SK-N-SH (cell line): ENCODE results near the gene DHCR24. TPM values are rescaled to one million over a fixed set of nuclear protein-coding genes. Genes with fewer than 3 reads are reported as not detected.

Source experiments
- CTCF ChIA-PET: fragments of 300-600, 350-600 bp; formaldehyde crosslinking; extraction: SDS; loops from one replicate; lab custom pipeline; 2021; lab: Yijun Ruan, JAX
- POLR2A ChIA-PET: fragments of 350-600 bp; sonication (Branson Sonifier 250); formaldehyde crosslinking; extraction: SDS; loops from one replicate; lab custom pipeline; 2020; ENCODE audit warnings: antibody characterized with exemption, inconsistent platforms; lab: Yijun Ruan, JAX
- DNase-seq: peaks from one replicate; pipeline ENCODE4 v3.0.0; 2012
- H2AFZ ChIP-seq: fragments of 200-600 bp; sonication (generic); 2 replicates; pipeline ENCODE4 v1.8.1; 2016; ENCODE audit warnings: antibody characterized with exemption, mild to moderate bottlenecking, low read depth
- H3F3A ChIP-seq: fragments of 200-600 bp; sonication (generic); replicated peaks from 2 replicates; pipeline ENCODE3; 2016; ENCODE audit warnings: antibody characterized with exemption, mild to moderate bottlenecking; ENCODE audit not compliant: insufficient read depth
- H3K27ac ChIP-seq, 2 experiments: fragments of 200-500 bp in 1 of 2; fragments of 200-600 bp in 1 of 2; sonication (Bioruptor generic) in 1 of 2; sonication (generic), shearing (Covaris generic) in 1 of 2; 2 replicates each; pipeline versions ENCODE4 v1.5.1 to v1.6.1; 2014 to 2016; ENCODE audit warnings: low read depth in 2 of 2, inconsistent platforms in 1 of 2, low read length in 1 of 2, mild to moderate bottlenecking in 1 of 2, mixed read lengths in 1 of 2
- H3K27me3 ChIP-seq: fragments of 200-600 bp; sonication (generic), shearing (Covaris generic); 2 replicates; pipeline ENCODE4 v1.6.1; 2016; ENCODE audit warnings: mixed run types; ENCODE audit not compliant: insufficient read depth
- H3K36me3 ChIP-seq, 2 experiments: fragments of 200-500 bp in 1 of 2; fragments of 200-600 bp in 1 of 2; sonication (Bioruptor generic) in 1 of 2; sonication (generic) in 1 of 2; replicated peaks in 1 of 2; 2 replicates each; pipeline versions ENCODE3 to v1.5.1; 2014 to 2016; ENCODE audit warnings: low read length in 1 of 2, mild to moderate bottlenecking in 1 of 2; ENCODE audit not compliant: insufficient read depth in 2 of 2, control insufficient read depth in 1 of 2
- H3K4me1 ChIP-seq, 2 experiments: fragments of 200-500 bp in 1 of 2; fragments of 200-600 bp in 1 of 2; sonication (Bioruptor generic) in 1 of 2; sonication (generic), shearing (Covaris generic) in 1 of 2; 2 replicates each; pipeline versions ENCODE4 v1.5.1 to v1.6.1; 2014 to 2016; ENCODE audit warnings: low read depth in 1 of 2, low read length in 1 of 2, mixed run types in 1 of 2; ENCODE audit not compliant: insufficient read depth in 2 of 2, control insufficient read depth in 1 of 2
- H3K4me2 ChIP-seq: fragments of 200-600 bp; sonication (generic), shearing (Covaris generic); 2 replicates; pipeline ENCODE4 v1.6.1; 2017; ENCODE audit warnings: mixed run types
- H3K4me3 ChIP-seq, 2 experiments: fragments of 200-500 bp in 1 of 2; fragments of 200-600 bp in 1 of 2; sonication (Bioruptor generic) in 1 of 2; sonication (generic), shearing (Covaris generic) in 1 of 2; 2 replicates each; pipeline versions ENCODE4 v1.5.1 to v1.8.1; 2014 to 2016; ENCODE audit warnings: low read depth in 2 of 2, inconsistent platforms in 1 of 2, low read length in 1 of 2, mild to moderate bottlenecking in 1 of 2, mixed read lengths in 1 of 2, moderate library complexity in 1 of 2
- H3K79me2 ChIP-seq: fragments of 200-600 bp; sonication (generic); 2 replicates; pipeline ENCODE4 v1.8.1; 2017; ENCODE audit warnings: mild to moderate bottlenecking; ENCODE audit not compliant: insufficient read depth
- H3K9ac ChIP-seq: fragments of 200-600 bp; sonication (generic); 2 replicates; pipeline ENCODE4 v1.6.1; 2017; ENCODE audit warnings: mixed run types
- H3K9me2 ChIP-seq: fragments of 200-600 bp; sonication (generic); 2 replicates; pipeline ENCODE4 v1.6.1; 2017; ENCODE audit warnings: mixed run types
- H3K9me3 ChIP-seq: fragments of 200-600 bp; sonication (generic); 2 replicates; pipeline ENCODE4 v1.6.1; 2017; ENCODE audit warnings: mixed run types, mild to moderate bottlenecking, moderate library complexity
- H4K20me1 ChIP-seq: fragments of 200-600 bp; sonication (generic); 2 replicates; pipeline ENCODE4 v1.6.1; 2017; ENCODE audit warnings: mild to moderate bottlenecking, mixed run types; ENCODE audit not compliant: insufficient read depth
- EP300 ChIP-seq, 2 experiments: IDR thresholded peaks; 2 replicates each; pipeline versions ENCODE4 v1.4.0 to v1.6.1; 2012; ENCODE audit warnings: borderline replicate concordance in 1 of 2, low read depth in 1 of 2, low read length in 1 of 2
- EZH2phosphoT487 ChIP-seq: fragments of 200-600 bp; sonication (generic); IDR thresholded peaks from 2 replicates; pipeline ENCODE4 v1.6.1; 2017; ENCODE audit warnings: low read depth, mixed run types, mild to moderate bottlenecking, antibody characterized with exemption, moderate library complexity, borderline replicate concordance
- FOXJ3 ChIP-seq: sonication (generic); formaldehyde crosslinking; IDR thresholded peaks from 2 replicates; pipeline ENCODE4 v1.5.1; 2020; ENCODE audit warnings: mild to moderate bottlenecking, missing genetic modification reagents
- GABPA ChIP-seq: IDR thresholded peaks from 2 replicates; pipeline ENCODE4 v1.4.0; 2012; ENCODE audit warnings: low read depth, mild to moderate bottlenecking
- NFIC ChIP-seq: IDR thresholded peaks from 2 replicates; pipeline ENCODE4 v1.4.0; 2012; ENCODE audit warnings: borderline replicate concordance
- RCOR1 ChIP-seq: fragments of 150-350 bp; IDR thresholded peaks from 2 replicates; pipeline ENCODE4 v1.6.1; 2017; ENCODE audit warnings: antibody characterized with exemption, low read length
- RXRA ChIP-seq: IDR thresholded peaks from 2 replicates; pipeline ENCODE4 v1.4.0; 2012; ENCODE audit warnings: low read depth, mild to moderate bottlenecking, borderline replicate concordance
- SMC3 ChIP-seq: IDR thresholded peaks from 2 replicates; pipeline ENCODE4 v1.6.1; 2012; ENCODE audit warnings: low read depth, low read length, improper control_type of control experiment
- TEAD4 ChIP-seq: IDR thresholded peaks from 2 replicates; pipeline ENCODE4 v1.4.0; 2012; ENCODE audit warnings: mild to moderate bottlenecking, borderline replicate concordance; ENCODE audit not compliant: insufficient read depth
- YY1 ChIP-seq: IDR thresholded peaks from 2 replicates; pipeline ENCODE4 v1.4.0; 2012; ENCODE audit warnings: low read depth, mild to moderate bottlenecking
- WGBS: methylation state at CpG from one replicate; pipeline ENCODE4 v1.1.6; 2017; ENCODE audit warnings: low lambda C conversion rate; 5-methylcytosine and 5-hydroxymethylcytosine counted together
- polyA plus RNA-seq, 3 experiments: library from polyadenylated mRNA; depleted of rRNA; stranded (reverse); fragments of >200 nt; gene quantifications; 2 replicates each; pipeline ENCODE4 v1.2.3, GENCODE V29; 2012
- TF ChIP-seq, protein P1 (sequence below): fragments of 150-350 bp; IDR thresholded peaks from 2 replicates; pipeline ENCODE4 v1.6.1; 2017; ENCODE audit warnings: antibody characterized with exemption, low read length, low read depth, borderline replicate concordance
- TF ChIP-seq, protein P2 (sequence below): IDR thresholded peaks from 2 replicates; pipeline ENCODE4 v1.4.0; 2012; ENCODE audit warnings: low read depth, borderline replicate concordance

The DHCR24 gene
- polyA plus RNA-seq, 1 of the 3 experiments (the other 2 are of a cell fraction) = 4.3 TPM

DNA sequence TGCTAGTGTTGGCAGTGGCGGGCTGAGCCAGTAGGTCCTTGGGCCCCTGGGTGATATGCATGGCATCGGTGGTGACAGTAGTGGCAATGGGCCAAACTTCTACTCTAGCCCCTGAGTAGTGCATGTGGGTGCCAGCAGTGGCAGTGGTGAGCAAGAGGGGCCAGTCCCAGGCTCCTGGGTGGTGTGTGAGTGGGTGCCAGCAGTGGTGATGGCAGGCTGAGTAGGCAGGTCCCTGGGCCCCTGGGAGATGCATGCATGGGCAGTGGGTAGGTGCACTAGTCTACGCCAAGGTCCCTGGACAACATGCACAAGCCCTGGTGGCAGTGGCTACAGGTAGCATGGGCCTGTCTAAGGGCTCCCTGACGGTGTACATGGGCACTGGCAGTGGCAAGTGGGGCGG lies 61.3 kb downstream of the DHCR24 start:
- Histone ChIP-seq H3K79me2 (no peaks in the 10 kb centered on the region), H3F3A (no peaks in the 10 kb centered on the region), H3K4me2 (no peak overlapping the region), H4K20me1 (no peaks in the 10 kb centered on the region), H3K9me3 (peaks cover 4% of the 10 kb centered on the region; the same call in 1 of the 2 replicates), H3K27ac (no peak overlapping the region), H3K9ac (no peak overlapping the region), H3K36me3 (no peaks in the 10 kb centered on the region), H3K27me3 (no peaks in the 10 kb centered on the region; the same call in 1 of the 2 replicates), H3K4me3 (no peak overlapping the region), H3K9me2 (no peaks in the 10 kb centered on the region), H3K4me1 (no peaks in the 10 kb centered on the region), H2AFZ (no peak overlapping the region)
- no peak for TF ChIP-seq NFIC
- no peak for TF ChIP-seq EP300 (IDR thresholded peaks at IDR 0.05; ENCODE audit: borderline replicate concordance in 1 of 2, low read depth in 1 of 2, low read length in 1 of 2)
- no peak for TF ChIP-seq RCOR1
- TF ChIP-seq, protein P1, sequence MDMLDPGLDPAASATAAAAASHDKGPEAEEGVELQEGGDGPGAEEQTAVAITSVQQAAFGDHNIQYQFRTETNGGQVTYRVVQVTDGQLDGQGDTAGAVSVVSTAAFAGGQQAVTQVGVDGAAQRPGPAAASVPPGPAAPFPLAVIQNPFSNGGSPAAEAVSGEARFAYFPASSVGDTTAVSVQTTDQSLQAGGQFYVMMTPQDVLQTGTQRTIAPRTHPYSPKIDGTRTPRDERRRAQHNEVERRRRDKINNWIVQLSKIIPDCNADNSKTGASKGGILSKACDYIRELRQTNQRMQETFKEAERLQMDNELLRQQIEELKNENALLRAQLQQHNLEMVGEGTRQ = no peak
- WGBS = no CpG with 5 or more reads among the region's 5 CpGs
- DNase-seq = no peak
- POLR2A ChIA-PET = no interaction called here
- CTCF ChIA-PET = interaction anchor here (1.0 to 1.1 kb wide), 3 partner anchors 12 to 966 kb away, joined by 3 read pairs; no protein-coding TSS in a partner anchor

DNA sequence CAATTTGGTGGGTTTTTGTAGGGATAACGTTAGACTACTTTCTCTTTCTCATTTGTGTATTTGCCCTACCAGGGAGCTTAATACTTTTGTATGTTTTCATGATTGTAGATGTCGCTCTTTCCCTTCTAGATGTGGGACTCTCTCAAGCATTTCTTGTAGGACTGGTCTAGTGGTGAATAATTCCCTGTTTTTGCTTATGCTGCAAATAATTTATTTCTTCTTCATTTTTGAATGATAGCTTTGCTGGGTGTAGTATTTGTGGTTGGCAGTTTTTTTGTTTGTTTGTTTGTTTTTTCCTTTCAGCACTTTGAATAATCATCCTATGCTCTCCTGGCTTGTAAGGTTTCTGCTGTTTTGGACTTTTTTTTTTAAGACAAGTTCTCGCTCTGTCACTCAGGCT lies 63.3 kb downstream of the DHCR24 start:
- CTCF ChIA-PET = no interaction called here
- no peak for DNase-seq
- H3K9me3 ChIP-seq = no peaks in the 10 kb centered on the region; the same call in 1 of the 2 replicates
- 43% methylated on average over 3 of the region's 3 CpGs for WGBS
- H3K27ac ChIP-seq = no peak overlapping the region
- H3K36me3 ChIP-seq = no peaks in the 10 kb centered on the region
- H3K27me3 ChIP-seq = no peaks in the 10 kb centered on the region; the same call in 1 of the 2 replicates
- no peak overlapping the region for H3K9ac ChIP-seq
- H3F3A ChIP-seq = no peaks in the 10 kb centered on the region
- no peaks in the 10 kb centered on the region for H3K4me1 ChIP-seq
- H3K4me2 ChIP-seq = no peak overlapping the region
- no peaks in the 10 kb centered on the region for H3K79me2 ChIP-seq
- H3K4me3 ChIP-seq = no peak overlapping the region
- no peaks in the 10 kb centered on the region for H3K9me2 ChIP-seq
- H4K20me1 ChIP-seq = no peaks in the 10 kb centered on the region
- POLR2A ChIA-PET = no interaction called here
- H2AFZ ChIP-seq = no peak overlapping the region
- TF ChIP-seq SMC3 = no peak

DNA sequence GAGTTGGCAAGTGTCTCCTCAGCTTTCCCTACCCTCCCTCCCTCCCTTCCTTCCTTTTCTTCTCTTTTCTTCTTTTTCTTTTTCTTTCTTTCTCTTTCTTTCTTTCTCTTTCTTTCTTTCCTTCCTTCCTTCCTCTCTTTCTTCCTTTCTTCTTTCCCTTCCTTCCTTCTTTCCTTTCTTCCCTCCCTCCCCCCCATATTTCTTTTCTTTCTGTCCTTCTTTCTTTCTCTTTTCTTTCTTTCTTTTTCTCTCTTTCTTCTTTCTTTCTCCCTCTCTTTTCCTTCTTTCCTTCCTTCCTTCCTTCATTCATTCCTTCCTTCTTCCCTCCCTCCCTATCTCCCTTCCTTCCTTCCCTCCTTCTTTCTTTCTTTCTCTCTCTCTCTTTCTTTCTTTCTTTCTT lies 67.3 kb downstream of the DHCR24 start:
- POLR2A ChIA-PET = no interaction called here

More for the DNA sequence above, 67.3 kb downstream of the DHCR24 start:
- no peak for DNase-seq
- Histone ChIP-seq H3K36me3 (no peaks in the 10 kb centered on the region), H3K9me2 (no peaks in the 10 kb centered on the region), H3K4me3 (no peak overlapping the region), H3K9me3 (no peaks in the 10 kb centered on the region; the same call in 1 of the 2 replicates), H3K27ac (no peak overlapping the region), H3K4me1 (no peaks in the 10 kb centered on the region), H3F3A (no peaks in the 10 kb centered on the region), H2AFZ (no peak overlapping the region), H3K79me2 (no peaks in the 10 kb centered on the region), H4K20me1 (no peaks in the 10 kb centered on the region), H3K27me3 (no peaks in the 10 kb centered on the region; the same call in 1 of the 2 replicates), H3K9ac (no peak overlapping the region), H3K4me2 (no peak overlapping the region)
- TF ChIP-seq, protein P2, sequence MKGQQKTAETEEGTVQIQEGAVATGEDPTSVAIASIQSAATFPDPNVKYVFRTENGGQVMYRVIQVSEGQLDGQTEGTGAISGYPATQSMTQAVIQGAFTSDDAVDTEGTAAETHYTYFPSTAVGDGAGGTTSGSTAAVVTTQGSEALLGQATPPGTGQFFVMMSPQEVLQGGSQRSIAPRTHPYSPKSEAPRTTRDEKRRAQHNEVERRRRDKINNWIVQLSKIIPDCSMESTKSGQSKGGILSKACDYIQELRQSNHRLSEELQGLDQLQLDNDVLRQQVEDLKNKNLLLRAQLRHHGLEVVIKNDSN = no peak
- no peak for TF ChIP-seq FOXJ3 (CRISPR knock-in tag)
- TF ChIP-seq SMC3 = no peak
- no peak for TF ChIP-seq YY1
- no peak for TF ChIP-seq GABPA
- no peak for TF ChIP-seq EZH2phosphoT487
- no peak for TF ChIP-seq TEAD4
- TF ChIP-seq, protein P1 = no peak
- TF ChIP-seq RXRA = no peak
- CTCF ChIA-PET = no interaction called here
